Naive B cell (primary cell): ENCODE data around the gene C2orf76. TPM values are rescaled to one million over a fixed set of nuclear protein-coding genes. Genes with fewer than 3 reads are reported as not detected.

ENCODE experiments used
- ATAC-seq, 2 donors: fragments of 150-1000 bp; cut with Tn5 transposase; 2 replicates each; pipeline ENCODE4 v1.10.0; 2021; ENCODE audit warnings: low read depth in 2 of 2, mild to moderate bottlenecking in 2 of 2, moderate library complexity in 2 of 2
- DNase-seq: peaks from one replicate; pipeline ENCODE4 v3.0.0; 2022
- H3K27ac Mint-ChIP-seq, 6 donors: one replicate each; pipeline ENCODE4 v1.8.0; 2020 to 2022; ENCODE audit warnings: mild to moderate bottlenecking in 6 of 6, mixed read lengths in 6 of 6, moderate library complexity in 5 of 6, inconsistent platforms in 2 of 6
- H3K27me3 Mint-ChIP-seq, 3 donors: one replicate each; pipeline ENCODE4 v1.8.0; 2021 to 2022; ENCODE audit warnings: mixed read lengths in 3 of 3, mild to moderate bottlenecking in 1 of 3
- H3K36me3 Mint-ChIP-seq, 2 donors: one replicate each; pipeline ENCODE4 v1.8.0; 2020 to 2022; ENCODE audit warnings: mixed read lengths in 2 of 2, inconsistent platforms in 1 of 2, mild to moderate bottlenecking in 1 of 2
- H3K4me1 Mint-ChIP-seq, 3 donors: one replicate each; pipeline ENCODE4 v1.8.0; 2020 to 2022; ENCODE audit warnings: mixed read lengths in 3 of 3, inconsistent platforms in 1 of 3, mild to moderate bottlenecking in 1 of 3, moderate library complexity in 1 of 3
- H3K4me3 Mint-ChIP-seq, 8 donors: one replicate each; pipeline ENCODE4 v1.8.0; 2020 to 2022; ENCODE audit warnings: mild to moderate bottlenecking in 8 of 8, mixed read lengths in 8 of 8, moderate library complexity in 8 of 8, inconsistent platforms in 2 of 8
- H3K9me3 Mint-ChIP-seq, 7 donors: one replicate each; pipeline ENCODE4 v1.8.0; 2020 to 2022; ENCODE audit warnings: mixed read lengths in 7 of 7, mild to moderate bottlenecking in 5 of 7, inconsistent platforms in 2 of 7, moderate library complexity in 1 of 7
- polyA plus RNA-seq, 6 donors: library from polyadenylated mRNA; unstranded; fragments of 300-500 nt; fragmentation: Illumina TruSeq; gene quantifications; one replicate each; pipeline ENCODE4 v1.2.3, GENCODE V29; 2021; ENCODE audit warnings: low read depth in 6 of 6

C2orf76 gene
- polyA plus RNA-seq, 6 donors from 2014 or later: 19.2 to 29.0 (median 25.2) TPM

DNA sequence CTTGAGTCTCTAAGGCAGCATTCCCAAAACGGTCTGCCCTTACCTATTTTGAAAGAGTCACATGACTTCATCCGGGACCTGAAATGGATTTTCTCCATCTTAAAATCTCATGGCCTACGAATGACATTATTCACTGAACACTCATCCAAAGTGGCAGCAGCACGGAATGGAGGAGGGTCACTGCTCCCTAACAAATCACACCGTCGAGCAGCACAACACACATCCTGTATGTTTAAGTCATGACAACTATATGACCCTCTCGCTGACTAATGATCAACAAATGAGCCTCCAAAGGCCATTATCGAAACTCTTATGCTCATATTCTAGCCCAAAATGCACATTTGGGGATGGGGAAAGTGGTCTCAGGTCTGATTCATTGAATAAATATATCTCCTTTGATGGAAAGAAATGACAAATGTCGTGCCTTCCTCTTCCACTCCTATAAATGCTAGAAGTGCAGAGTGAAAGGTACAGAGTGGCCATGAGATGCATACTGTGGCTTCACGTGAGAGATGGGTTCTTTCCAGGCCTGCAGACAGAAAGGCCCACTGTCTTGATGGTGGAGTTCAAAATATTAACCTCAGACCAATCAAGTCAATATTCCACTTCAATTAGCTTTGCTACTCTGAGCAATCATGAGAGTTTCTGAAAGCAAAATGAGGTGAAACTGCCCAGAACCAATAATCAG lies 70.8 kb downstream of the C2orf76 start:
- Mint-ChIP-seq H3K27ac (peak overlapping the region in 1 of 6 donors; percentile 72), H3K27me3 (no peaks in the 10 kb centered on the region), H3K4me3 (no peak overlapping the region), H3K9me3 (no peaks in the 10 kb centered on the region), H3K36me3 (peaks cover 0 to 8% of the 10 kb centered on the region in 2 donors), H3K4me1 (peaks cover 0 to 6% (median 3%) of the 10 kb centered on the region in 3 donors)
- ATAC-seq: no peak
- no peak for DNase-seq

DNA sequence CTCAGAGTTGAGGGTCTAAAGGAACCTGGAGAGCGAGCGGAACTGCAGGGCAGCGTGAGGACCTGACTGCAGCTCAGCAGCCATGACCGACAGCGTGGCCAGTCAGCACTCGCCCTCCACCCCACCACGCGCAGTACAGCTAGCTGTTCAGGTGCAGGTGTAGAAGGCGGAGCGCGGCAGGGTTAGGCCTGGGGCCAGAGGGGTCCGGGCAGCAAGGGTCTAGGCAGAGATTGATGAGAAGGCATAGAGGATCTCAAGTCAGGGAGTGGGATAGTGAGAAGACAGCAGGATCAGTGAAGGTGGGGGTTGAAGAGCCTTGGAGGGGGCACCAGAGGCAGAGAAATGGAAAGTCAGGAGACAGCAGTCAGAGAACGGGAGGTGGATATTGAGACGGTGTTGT lies 72.0 kb downstream of the C2orf76 start:
- Mint-ChIP-seq H3K4me3 (no peak overlapping the region), H3K27me3 (no peaks in the 10 kb centered on the region), H3K9me3 (no peaks in the 10 kb centered on the region), H3K27ac (no peak overlapping the region), H3K36me3 (no peaks in the 10 kb centered on the region), H3K4me1 (peaks cover 0 to 7% (median 3%) of the 10 kb centered on the region in 3 donors)
- no peak for ATAC-seq
- no peak for DNase-seq

DNA sequence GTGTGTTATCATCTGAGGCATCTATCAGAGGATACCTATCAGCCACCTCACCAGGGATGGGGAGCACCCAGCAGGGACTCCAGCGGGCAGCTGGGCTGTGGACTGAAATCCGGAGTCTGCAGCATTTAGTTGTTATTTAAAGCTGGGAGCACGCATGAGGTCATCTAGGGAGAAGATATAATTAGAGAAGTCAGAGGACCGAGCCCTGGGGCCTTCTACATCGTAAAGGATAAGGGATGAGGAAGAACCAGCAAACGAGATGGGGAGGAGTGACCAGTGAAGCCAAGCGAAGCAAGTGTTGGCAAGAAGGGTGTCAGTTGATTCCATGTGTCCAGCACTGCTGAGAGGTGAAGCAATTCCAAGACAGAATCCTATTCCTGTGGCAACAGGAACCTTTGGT lies 72.7 kb downstream of the C2orf76 start:
- Mint-ChIP-seq H3K36me3 (no peaks in the 10 kb centered on the region), H3K4me3 (no peak overlapping the region), H3K27ac (no peak overlapping the region), H3K27me3 (no peaks in the 10 kb centered on the region), H3K4me1 (peaks cover 0 to 7% (median 3%) of the 10 kb centered on the region in 3 donors), H3K9me3 (no peaks in the 10 kb centered on the region)
- DNase-seq (no peak), ATAC-seq (no peak)

DNA sequence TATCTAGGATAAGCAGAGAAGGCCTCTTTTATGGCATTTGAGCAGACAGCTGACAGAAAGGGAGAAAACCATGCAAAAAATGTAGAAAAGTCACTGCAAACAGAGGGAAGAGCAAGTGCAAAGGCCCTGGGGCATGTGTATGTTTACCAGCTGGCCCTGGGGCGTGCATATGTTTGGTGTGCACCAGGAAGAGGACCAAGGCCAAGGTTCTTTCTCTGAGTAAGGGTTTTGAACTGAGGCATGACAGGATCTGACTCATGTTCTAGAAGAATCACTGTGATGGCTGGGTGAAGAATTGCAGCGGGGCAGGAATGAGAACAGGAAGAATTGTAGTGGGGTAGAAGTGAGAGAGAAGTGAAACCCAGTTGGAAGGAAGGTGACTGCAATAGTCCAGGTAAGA lies 73.4 kb downstream of the C2orf76 start:
- peaks cover 0 to 7% (median 3%) of the 10 kb centered on the region in 3 donors for H3K4me1 Mint-ChIP-seq
- H3K27me3 Mint-ChIP-seq: no peaks in the 10 kb centered on the region
- no peaks in the 10 kb centered on the region for H3K9me3 Mint-ChIP-seq
- ATAC-seq (no peak), DNase-seq (no peak)
- H3K36me3 Mint-ChIP-seq: no peaks in the 10 kb centered on the region
- H3K4me3 Mint-ChIP-seq: no peak overlapping the region
- no peak overlapping the region for H3K27ac Mint-ChIP-seq

DNA sequence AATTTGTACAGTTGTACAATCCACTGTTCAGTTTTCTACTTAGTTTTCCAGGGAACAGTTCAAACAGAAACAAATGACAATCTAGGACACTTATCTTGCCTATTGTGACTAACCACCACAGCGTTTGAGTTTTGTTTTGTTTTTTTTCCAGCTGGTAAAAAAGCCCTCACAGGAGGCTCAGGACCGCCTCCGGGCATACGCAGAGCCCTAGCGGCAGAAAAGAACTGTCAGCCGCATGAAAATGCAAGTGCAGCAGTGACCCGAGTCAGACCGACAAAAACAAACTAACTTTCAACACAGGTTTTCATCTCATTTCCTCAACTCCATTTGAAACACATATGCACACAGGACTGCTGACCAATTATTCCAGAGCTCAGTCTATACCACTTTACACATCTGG lies 74.4 kb downstream of the C2orf76 start:
- Mint-ChIP-seq H3K36me3 (no peaks in the 10 kb centered on the region), H3K27me3 (no peaks in the 10 kb centered on the region), H3K4me1 (peaks cover 0 to 7% (median 3%) of the 10 kb centered on the region in 3 donors), H3K27ac (peak overlapping the region in 1 of 6 donors; percentile 56), H3K9me3 (no peaks in the 10 kb centered on the region), H3K4me3 (no peak overlapping the region)
- ATAC-seq (no peak), DNase-seq (no peak)

DNA sequence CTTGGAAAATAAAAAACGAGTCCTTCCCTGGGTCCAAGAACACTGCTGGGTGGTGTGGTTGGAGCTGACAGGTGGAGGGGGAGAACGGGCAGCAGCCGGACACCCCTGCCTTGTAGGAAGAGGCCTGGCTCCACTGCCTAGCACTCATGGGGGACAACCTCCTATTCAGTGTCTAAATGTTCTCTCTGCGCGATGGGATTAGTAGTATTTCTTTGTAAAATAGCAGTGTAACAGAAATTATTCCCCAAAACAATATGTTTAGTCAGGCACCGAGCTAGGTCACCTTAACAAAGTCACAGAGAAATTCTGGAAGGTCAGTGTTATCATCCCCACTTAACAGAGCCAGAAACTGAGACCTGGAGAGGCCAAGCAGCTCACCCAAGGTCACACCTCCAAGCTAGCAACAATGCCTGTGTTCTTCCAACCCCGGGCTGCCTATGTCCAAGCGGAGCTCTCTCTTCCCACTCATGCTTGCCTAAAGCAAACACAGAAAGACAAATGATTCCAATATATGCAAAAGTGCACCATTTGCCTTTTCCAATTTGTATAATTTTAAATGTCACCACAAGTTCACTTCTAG lies 75.0 kb downstream of the C2orf76 start:
- ATAC-seq: no peak
- no peak overlapping the region for H3K4me3 Mint-ChIP-seq
- no peaks in the 10 kb centered on the region for H3K9me3 Mint-ChIP-seq
- DNase-seq: no peak
- no peaks in the 10 kb centered on the region for H3K36me3 Mint-ChIP-seq
- no peak overlapping the region for H3K27ac Mint-ChIP-seq
- peaks cover 0 to 7% (median 3%) of the 10 kb centered on the region in 3 donors for H3K4me1 Mint-ChIP-seq
- H3K27me3 Mint-ChIP-seq: no peaks in the 10 kb centered on the region

DNA sequence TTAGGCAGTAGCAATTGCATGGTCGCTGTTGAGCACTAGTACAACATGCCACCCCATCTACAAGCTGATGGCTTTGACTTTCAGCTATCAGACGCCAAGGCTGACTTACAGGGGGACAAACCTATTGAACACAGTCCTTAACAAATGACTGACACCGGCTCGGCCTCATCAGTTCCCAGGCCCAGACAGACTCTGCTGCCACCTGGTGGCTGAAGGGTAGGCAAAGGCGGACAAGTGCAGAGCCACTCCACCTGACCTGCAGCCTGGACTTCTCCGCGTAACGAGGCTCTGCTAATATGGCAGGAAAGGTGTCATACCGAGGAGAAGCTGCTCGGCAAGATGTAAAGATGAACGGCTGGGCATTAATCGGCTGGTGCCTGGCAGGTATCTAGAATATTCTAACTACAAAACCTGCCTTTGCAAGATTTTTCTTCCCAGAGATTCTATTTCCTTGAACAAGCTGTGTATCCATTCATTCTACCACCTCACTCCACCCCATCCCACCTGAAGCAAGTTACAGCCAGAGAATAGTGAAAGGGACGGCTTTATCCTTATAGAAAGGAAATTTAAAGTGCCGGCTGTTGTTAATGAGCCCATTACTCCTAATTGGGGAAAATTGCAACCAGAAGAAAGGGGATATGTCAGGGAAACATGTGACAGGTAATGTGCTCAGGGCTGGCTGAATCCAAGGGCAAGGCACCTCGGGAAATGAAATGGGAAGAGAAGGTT lies 75.6 kb downstream of the C2orf76 start:
- peaks cover 0 to 7% (median 3%) of the 10 kb centered on the region in 3 donors for H3K4me1 Mint-ChIP-seq
- H3K27me3 Mint-ChIP-seq: no peaks in the 10 kb centered on the region
- no peaks in the 10 kb centered on the region for H3K36me3 Mint-ChIP-seq
- peak overlapping the region in 2 of 8 donors; percentile 6 to 35 for H3K4me3 Mint-ChIP-seq
- H3K27ac Mint-ChIP-seq: no peak overlapping the region
- no peaks in the 10 kb centered on the region for H3K9me3 Mint-ChIP-seq
- peak; percentile 37 for DNase-seq
- ATAC-seq: peak; percentile 63 to 87

DNA sequence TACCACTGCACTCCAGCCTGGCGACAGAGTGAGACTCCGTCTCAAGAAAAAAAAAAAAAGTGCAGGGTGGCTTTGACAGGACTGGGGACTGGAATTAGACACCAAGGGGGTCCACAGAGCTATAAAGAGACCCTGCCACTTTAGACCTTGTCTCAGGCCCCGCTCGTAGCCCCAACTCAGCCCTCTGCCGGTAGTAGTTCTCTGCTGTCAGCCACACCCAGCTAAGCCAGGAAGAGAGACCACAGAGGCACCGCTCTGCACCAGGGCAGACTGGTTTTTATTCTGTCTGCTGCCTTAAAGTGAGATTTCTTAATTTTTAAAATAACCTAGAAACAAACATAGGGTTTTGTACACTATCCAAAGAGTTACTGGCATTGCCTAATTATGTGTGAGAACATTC lies 77.0 kb downstream of the C2orf76 start:
- Mint-ChIP-seq H3K4me1 (peaks cover 0 to 7% (median 3%) of the 10 kb centered on the region in 3 donors), H3K4me3 (no peak overlapping the region), H3K36me3 (no peaks in the 10 kb centered on the region), H3K27me3 (no peaks in the 10 kb centered on the region), H3K9me3 (no peaks in the 10 kb centered on the region), H3K27ac (no peak overlapping the region)
- no peak for DNase-seq
- ATAC-seq: no peak

DNA sequence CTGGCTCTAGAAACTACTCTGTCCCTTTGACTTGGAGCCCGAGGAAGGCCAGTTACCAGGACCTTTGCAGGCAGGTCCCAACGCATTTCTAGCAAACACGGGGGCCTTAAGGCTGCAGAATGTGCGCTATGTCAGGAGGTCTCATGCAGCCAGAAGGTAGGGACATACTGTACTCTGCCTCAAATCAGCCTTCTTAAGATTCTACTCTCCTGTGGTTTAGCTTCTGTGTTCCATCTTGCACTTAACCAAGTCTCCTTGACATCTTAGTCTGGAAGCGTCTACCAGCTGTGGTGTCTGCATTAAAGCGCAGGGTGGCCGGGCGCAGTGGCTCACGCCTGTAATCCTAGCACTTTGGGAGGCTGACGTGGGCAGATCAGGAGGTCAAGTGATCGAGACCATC lies 77.5 kb downstream of the C2orf76 start:
- H3K27me3 Mint-ChIP-seq: no peaks in the 10 kb centered on the region
- no peaks in the 10 kb centered on the region for H3K9me3 Mint-ChIP-seq
- DNase-seq (no peak), ATAC-seq (no peak)
- peaks cover 0 to 7% (median 3%) of the 10 kb centered on the region in 3 donors for H3K4me1 Mint-ChIP-seq
- no peaks in the 10 kb centered on the region for H3K36me3 Mint-ChIP-seq
- no peak overlapping the region for H3K4me3 Mint-ChIP-seq
- H3K27ac Mint-ChIP-seq: peak overlapping the region in 2 of 6 donors; percentile 53 to 54

DNA sequence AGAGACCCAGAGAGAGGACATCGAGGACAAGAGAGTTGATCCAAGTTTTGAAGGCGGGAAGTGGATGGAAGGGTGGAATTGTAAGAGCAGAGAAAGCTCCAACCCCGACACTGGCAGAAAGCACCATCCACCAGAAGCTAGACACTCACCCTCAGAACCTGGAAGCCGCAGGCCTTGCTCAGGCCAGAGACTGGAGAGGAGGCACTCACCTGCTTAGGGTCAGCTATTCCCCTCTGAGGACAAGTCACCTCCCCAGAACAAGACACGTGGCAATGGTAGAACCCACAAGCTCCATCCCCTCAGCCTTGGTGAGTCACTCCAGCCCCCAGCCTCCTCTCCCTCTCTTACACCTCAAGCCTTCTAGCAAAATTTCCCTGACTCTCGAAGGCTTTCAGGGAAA lies 78.1 kb downstream of the C2orf76 start:
- Mint-ChIP-seq H3K27me3 (no peaks in the 10 kb centered on the region), H3K36me3 (no peaks in the 10 kb centered on the region), H3K9me3 (no peaks in the 10 kb centered on the region), H3K4me3 (no peak overlapping the region), H3K27ac (peak overlapping the region in 1 of 6 donors; percentile 71), H3K4me1 (peaks cover 0 to 7% (median 3%) of the 10 kb centered on the region in 3 donors)
- no peak for DNase-seq
- no peak for ATAC-seq

DNA sequence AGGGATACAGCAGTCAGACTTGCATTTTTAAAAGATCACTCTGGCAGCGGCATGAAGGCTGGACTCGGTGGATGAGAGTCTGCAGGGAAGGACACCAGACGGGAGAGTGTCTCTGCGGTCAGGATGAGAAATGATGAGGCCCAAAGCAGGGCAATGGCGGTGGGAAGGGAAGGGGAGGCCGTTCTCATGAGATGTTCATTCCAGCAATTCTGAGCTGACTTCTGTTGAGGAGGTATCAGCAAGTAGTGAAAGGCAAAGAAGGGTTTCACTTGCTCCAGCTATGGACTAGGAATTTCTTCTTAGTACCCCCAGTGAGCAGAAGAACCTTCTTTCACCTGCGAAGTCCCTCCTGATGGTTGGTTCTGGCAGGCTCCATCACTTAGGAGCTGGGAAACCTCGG lies 80.0 kb downstream of the C2orf76 start:
- H3K27me3 Mint-ChIP-seq: no peaks in the 10 kb centered on the region
- no peak overlapping the region for H3K27ac Mint-ChIP-seq
- ATAC-seq (no peak), DNase-seq (no peak)
- no peak overlapping the region for H3K4me3 Mint-ChIP-seq
- H3K4me1 Mint-ChIP-seq: peaks cover 0 to 7% (median 0%) of the 10 kb centered on the region in 3 donors
- no peaks in the 10 kb centered on the region for H3K9me3 Mint-ChIP-seq
- H3K36me3 Mint-ChIP-seq: no peaks in the 10 kb centered on the region

DNA sequence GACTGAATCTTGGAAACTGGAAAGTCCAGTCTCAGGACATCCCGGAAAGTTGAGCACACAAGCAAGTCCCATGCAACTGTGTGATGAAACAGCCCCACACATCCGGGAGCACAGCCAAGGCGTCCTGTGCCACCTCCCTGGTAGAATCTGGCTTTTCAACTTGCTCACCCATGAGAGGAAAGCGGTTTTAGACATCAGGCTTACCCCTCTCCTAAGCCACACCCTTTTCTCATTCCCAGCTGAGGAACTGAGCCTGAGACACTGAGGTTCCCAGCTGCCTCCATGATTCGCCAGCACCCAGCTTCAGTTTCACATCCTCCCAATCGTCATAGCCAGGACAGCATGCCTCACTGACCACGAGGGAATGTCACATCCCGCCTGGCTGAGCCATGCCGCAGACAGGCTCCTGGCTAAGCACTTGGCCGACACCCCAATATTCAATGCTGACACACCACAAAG lies 82.7 kb downstream of the C2orf76 start:
- Mint-ChIP-seq H3K9me3 (no peaks in the 10 kb centered on the region), H3K4me1 (peaks cover 0 to 3% (median 0%) of the 10 kb centered on the region in 3 donors), H3K36me3 (no peaks in the 10 kb centered on the region), H3K27ac (peak overlapping the region in 2 of 6 donors; percentile 44 to 78), H3K4me3 (no peak overlapping the region), H3K27me3 (no peaks in the 10 kb centered on the region)
- ATAC-seq (no peak), DNase-seq (no peak)

DNA sequence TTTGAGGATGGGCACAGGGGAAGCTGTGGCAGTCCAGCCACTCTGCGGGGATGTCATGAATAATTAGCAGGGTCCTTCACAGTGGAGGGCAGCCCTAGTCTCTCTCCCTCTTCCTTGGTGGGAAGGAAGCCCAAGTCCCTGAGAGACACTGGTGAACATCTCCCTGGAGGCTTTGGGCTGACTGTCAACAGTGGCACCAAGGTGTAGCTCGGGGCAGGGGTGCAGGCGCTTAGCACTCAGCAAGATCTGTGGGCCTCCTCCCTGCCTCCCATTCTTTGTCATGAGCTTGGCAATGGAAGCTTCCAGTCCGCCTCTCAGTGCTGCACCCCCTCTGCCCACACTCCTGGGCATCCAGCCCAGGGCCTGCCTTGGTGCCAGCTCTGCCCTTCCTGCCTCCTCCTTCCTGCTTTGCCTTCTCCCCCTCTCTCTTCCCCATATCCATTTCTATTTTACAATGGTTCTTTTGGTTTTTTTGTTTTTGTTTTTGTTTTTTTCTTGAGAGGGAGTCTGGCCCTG lies 83.6 kb downstream of the C2orf76 start:
- peak overlapping the region in 1 of 6 donors; percentile 67 for H3K27ac Mint-ChIP-seq
- peaks cover 0 to 5% (median 0%) of the 10 kb centered on the region in 7 donors for H3K9me3 Mint-ChIP-seq
- no peak overlapping the region for H3K4me3 Mint-ChIP-seq
- no peak for ATAC-seq
- no peaks in the 10 kb centered on the region for H3K27me3 Mint-ChIP-seq
- H3K4me1 Mint-ChIP-seq: peaks cover 0 to 3% (median 0%) of the 10 kb centered on the region in 3 donors
- H3K36me3 Mint-ChIP-seq: no peaks in the 10 kb centered on the region
- DNase-seq: no peak
